IMR-90 (cell line): ENCODE measurements around the gene MNT. TPM values are rescaled to one million over a fixed set of nuclear protein-coding genes. Genes with fewer than 3 reads are reported as not detected.
A peak's percentile ranks its signal among the peaks of the same experiment; 100 is the strongest.

ENCODE experiments used
- ATAC-seq: fragments of 200-7000 bp; cut with Tn5 transposase; 2 replicates; pipeline ENCODE4 v1.9.1; 2020; ENCODE audit warnings: low read depth, mild to moderate bottlenecking, moderate library complexity
- BruUV-seq: library from RNA; stranded (reverse); fragments of 400-500 nt; replicated peaks from 2 replicates; lab custom pipeline; 2021; lab: Mats Ljungman, UMichigan
- CTCF ChIA-PET: fragments of 300-600 bp; formaldehyde crosslinking; extraction: SDS; loops from one replicate; lab custom pipeline; 2021; ENCODE audit warnings: antibody characterized with exemption; lab: Yijun Ruan, JAX
- POLR2A ChIA-PET: fragments of 300-600 bp; sonication (Branson Sonifier 250); formaldehyde crosslinking; loops from one replicate; lab custom pipeline; 2022; ENCODE audit warnings: antibody characterized with exemption; ENCODE audit not compliant: unreplicated experiment; lab: Charles Lee
- DNase-seq: peaks from one replicate; pipeline ENCODE4 v3.0.0; 2013
- H2AFZ ChIP-seq: replicated peaks from 2 replicates; pipeline ENCODE3; 2013; ENCODE audit warnings: low read length, mild to moderate bottlenecking; ENCODE audit not compliant: poor library complexity
- H2AK5ac ChIP-seq: 2 replicates; pipeline ENCODE4 v1.6.1; 2013; ENCODE audit warnings: low read depth, low read length, inconsistent platforms
- H2AK9ac ChIP-seq: replicated peaks from 2 replicates; pipeline ENCODE3; 2013; ENCODE audit warnings: mild to moderate bottlenecking, low read depth, low read length, moderate library complexity; ENCODE audit not compliant: poor library complexity
- H2BK120ac ChIP-seq: 2 replicates; pipeline ENCODE4 v1.6.1; 2013; ENCODE audit warnings: low read depth, low read length, inconsistent platforms
- H2BK15ac ChIP-seq: 3 replicates; pipeline ENCODE4 v1.6.1; 2013; ENCODE audit warnings: low read depth, low read length, inconsistent platforms
- H2BK20ac ChIP-seq: 2 replicates; pipeline ENCODE4 v1.6.1; 2013; ENCODE audit warnings: low read depth, mild to moderate bottlenecking, inconsistent platforms, low read length, moderate library complexity
- H2BK5ac ChIP-seq: 2 replicates; pipeline ENCODE4 v1.6.1; 2013; ENCODE audit warnings: mild to moderate bottlenecking, low read depth, low read length, inconsistent platforms; ENCODE audit not compliant: poor library complexity, severe bottlenecking
- H3K14ac ChIP-seq: replicated peaks from 2 replicates; pipeline ENCODE4 v1.6.1; 2013; ENCODE audit warnings: low read depth, low read length, inconsistent platforms
- H3K18ac ChIP-seq: 2 replicates; pipeline ENCODE4 v1.6.1; 2013; ENCODE audit warnings: low read depth, low read length, control low read depth
- H3K23ac ChIP-seq: 2 replicates; pipeline ENCODE4 v1.6.1; 2013; ENCODE audit warnings: low read depth, low read length, inconsistent platforms
- H3K27ac ChIP-seq: 2 replicates; pipeline ENCODE4 v1.5.1; 2013; ENCODE audit warnings: mild to moderate bottlenecking, control low read depth, low read length; ENCODE audit not compliant: insufficient read depth
- H3K27me3 ChIP-seq: 2 replicates; pipeline ENCODE4 v1.6.1; 2013; ENCODE audit warnings: low read length; ENCODE audit not compliant: control insufficient read depth, insufficient read depth
- H3K36me3 ChIP-seq: 2 replicates; pipeline ENCODE4 v1.6.1; 2013; ENCODE audit warnings: low read length, mixed read lengths; ENCODE audit not compliant: control insufficient read depth, insufficient read depth
- H3K4ac ChIP-seq: 2 replicates; pipeline ENCODE4 v1.6.1; 2013; ENCODE audit warnings: low read depth, low read length, inconsistent platforms
- H3K4me1 ChIP-seq: 2 replicates; pipeline ENCODE4 v1.6.1; 2013; ENCODE audit warnings: low read length, mixed read lengths; ENCODE audit not compliant: control insufficient read depth, insufficient read depth
- H3K4me2 ChIP-seq: 2 replicates; pipeline ENCODE4 v1.6.1; 2013; ENCODE audit warnings: low read depth, mild to moderate bottlenecking, control low read depth, low read length, moderate library complexity
- H3K4me3 ChIP-seq: 2 replicates; pipeline ENCODE4 v1.5.1; 2013; ENCODE audit warnings: low read depth, mild to moderate bottlenecking, control low read depth, low read length, moderate library complexity; ENCODE audit not compliant: insufficient read depth
- H3K56ac ChIP-seq: 2 replicates; pipeline ENCODE4 v1.6.1; 2013; ENCODE audit warnings: low read length, inconsistent platforms; ENCODE audit not compliant: insufficient read depth; ENCODE audit errors: extremely low read depth
- H3K79me1 ChIP-seq, 2 experiments: 2 replicates each; pipeline ENCODE4 v1.6.1; 2013; ENCODE audit warnings: low read length in 2 of 2, inconsistent platforms in 1 of 2, low read depth in 1 of 2
- H3K9ac ChIP-seq: 2 replicates; pipeline ENCODE4 v1.6.1; 2013; ENCODE audit warnings: low read depth, low read length, control low read depth
- H3K9me1 ChIP-seq: 2 replicates; pipeline ENCODE4 v1.6.1; 2013; ENCODE audit warnings: low read length, inconsistent platforms; ENCODE audit not compliant: insufficient read depth
- H3K9me3 ChIP-seq: 2 replicates; pipeline ENCODE4 v1.6.1; 2013; ENCODE audit warnings: low read length; ENCODE audit not compliant: control insufficient read depth, insufficient read depth
- H4K20me1 ChIP-seq: 2 replicates; pipeline ENCODE4 v1.6.1; 2013; ENCODE audit warnings: low read length, inconsistent platforms; ENCODE audit not compliant: insufficient read depth
- H4K5ac ChIP-seq: 2 replicates; pipeline ENCODE4 v1.6.1; 2013; ENCODE audit warnings: mild to moderate bottlenecking, low read depth, low read length, control low read depth
- H4K8ac ChIP-seq, 2 experiments: 2 replicates each; pipeline ENCODE4 v1.6.1; 2013; ENCODE audit warnings: low read depth in 2 of 2, low read length in 2 of 2, control low read depth in 1 of 2, inconsistent platforms in 1 of 2
- H4K91ac ChIP-seq: 2 replicates; pipeline ENCODE4 v1.6.1; 2013; ENCODE audit warnings: low read depth, low read length, inconsistent platforms; ENCODE audit not compliant: insufficient read depth
- MAZ ChIP-seq: IDR thresholded peaks from 2 replicates; pipeline ENCODE4 v1.6.1; 2012; ENCODE audit warnings: low read depth, mild to moderate bottlenecking, low read length, improper control_type of control experiment, moderate library complexity, borderline replicate concordance
- MXI1 ChIP-seq: IDR thresholded peaks from 2 replicates; pipeline ENCODE4 v1.6.1; 2012; ENCODE audit warnings: low read depth, mild to moderate bottlenecking, low read length, moderate library complexity, borderline replicate concordance
- NFE2L2 ChIP-seq: fragments of 150-350 bp; IDR thresholded peaks from 2 replicates; pipeline ENCODE4 v1.6.1; 2016; ENCODE audit warnings: low read depth, mild to moderate bottlenecking, low read length
- POLR2A ChIP-seq: IDR thresholded peaks from 2 replicates; pipeline ENCODE4 v1.6.1; 2012; ENCODE audit warnings: mild to moderate bottlenecking, low read depth, low read length
- RCOR1 ChIP-seq: IDR thresholded peaks from 2 replicates; pipeline ENCODE4 v1.6.1; 2012; ENCODE audit warnings: mild to moderate bottlenecking, low read length, improper control_type of control experiment; ENCODE audit not compliant: insufficient replicate concordance
- whole genome bisulfite sequencing, 2 experiments: methylation state at CpG; one replicate each; pipeline versions ENCODE4 v1.1.5 to v1.1.7; 2013; ENCODE audit warnings: missing lambda C conversion rate in 2 of 2; ENCODE audit not compliant: insufficient read length in 1 of 2; ENCODE audit errors: extremely low coverage in 2 of 2; 5-methylcytosine and 5-hydroxymethylcytosine counted together
- dilution Hi-C: fragments of 300-500 bp; cut with HindIII; formaldehyde crosslinking; loops from one replicate; pipeline ENCODE4 v1.14.3; 2018; ENCODE audit warnings: low sequenced_read_pairs; ENCODE audit not compliant: unreplicated experiment
- in situ Hi-C: fragments of 300-500 bp; cut with MboI; formaldehyde crosslinking; loops from 3 replicates; pipeline ENCODE4 v1.14.3; 2019; ENCODE audit warnings: low sequenced_read_pairs, inconsistent platforms, mixed read lengths
- intact Hi-C: fragments of 100-400 bp; cut with micrococcal nuclease; formaldehyde crosslinking; loops from 2 replicates; pipeline ENCODE4 v1.10.0; 2022
- polyA plus RNA-seq, 3 experiments: library from polyadenylated mRNA; depleted of rRNA; stranded (reverse); fragments of >200 nt; gene quantifications; 2 replicates each; pipeline ENCODE4 v1.2.3, GENCODE V29; 2012; ENCODE audit warnings: low replicate concordance in 1 of 3
- total RNA-seq: library from RNA; depleted of rRNA; stranded (reverse); fragments of >200 nt; gene quantifications from 2 replicates; pipeline ENCODE4 v1.2.3, GENCODE V29; 2012

Gene MNT
- total and polyA plus RNA-seq, 2 of the 4 experiments (the other 2 are of a cell fraction), result 1.4 to 8.3 TPM

GRCh38 chr17:2397247-2398171, 3.4 kb downstream of the MNT start (continued):
- TF ChIP-seq RCOR1, result no peak
- no peak for TF ChIP-seq POLR2A

GRCh38 chr17:2396568-2397246, 4.2 kb downstream of the MNT start:
- in situ Hi-C loops, result no loop called here

More at GRCh38 chr17:2396568-2397246, 4.2 kb downstream of the MNT start:
- Histone ChIP-seq H2BK120ac (peak overlapping the region; percentile 90; the same call in 1 of the 2 replicates), H3K9me3 (no peaks in the 10 kb centered on the region), H2BK15ac (peak overlapping the region; percentile 29; the same call in 1 of the 3 replicates), H2AK9ac (peak overlapping the region; percentile 88), H4K5ac (peak overlapping the region; percentile 34), H4K20me1 (peaks cover 34% of the 10 kb centered on the region), H3K27ac (peak overlapping the region; percentile 86), H3K56ac (peak overlapping the region; percentile 69), H2BK5ac (peak overlapping the region; percentile 87), H3K18ac (peak overlapping the region; percentile 67), H3K9me1 (peaks cover 17% of the 10 kb centered on the region), H3K9ac (peak overlapping the region; percentile 59), H2AK5ac (peak overlapping the region; percentile 97), H2AFZ (peak overlapping the region; percentile 90), H3K27me3 (no peaks in the 10 kb centered on the region), H3K79me1 (peaks cover 13 to 61% of the 10 kb centered on the region in 2 experiments; a peak in 3 of 4 replicates), H3K4me2 (peak overlapping the region; percentile 84), H3K23ac (peak overlapping the region; percentile 94), H3K4me1 (peaks cover 40% of the 10 kb centered on the region), H2BK20ac (peak overlapping the region; percentile 57), H4K8ac (peak overlapping the region; percentile 61 to 88), H3K4ac (peak overlapping the region; percentile 97), H3K36me3 (no peaks in the 10 kb centered on the region; the same call in 1 of the 2 replicates), H3K14ac (peak overlapping the region; percentile 88), H4K91ac (peak overlapping the region; percentile 82), H3K4me3 (peak overlapping the region; percentile 32)
- CTCF ChIA-PET, result no interaction called here
- ATAC-seq (peak; percentile 43), DNase-seq (peak; percentile 98)
- TF ChIP-seq MAZ (peak; percentile 96), NFE2L2 (no peak), MXI1 (peak; percentile 51), POLR2A (peak; percentile 86)
- 3% methylated on average over 6 of the region's 34 CpGs; no CpG with 5 or more reads in 1 of the 2 experiments for WGBS, 2 experiments
- no TSS peak for BruUV-seq
- intact Hi-C loops (no loop called here), dilution Hi-C loops (no loop called here)
- POLR2A ChIA-PET, result no interaction called here
